ENCODE measurements around the gene AFF1. TPM values are rescaled to one million over a fixed set of nuclear protein-coding genes. Genes with fewer than 3 reads are reported as not detected.

Gene AFF1
- total RNA-seq, 1 donor from 2014 or later, result 121 TPM

Other genes starting within 250 kb of the AFF1 start
- 6.3 TPM for gene SLC10A6, start 85.6 kb upstream of the AFF1 start, total RNA-seq
- 0.49 TPM for gene C4orf36, start 42.6 kb upstream of the AFF1 start, total RNA-seq